Activated CD8-positive, alpha-beta T cell treated with anti-CD3 and anti-CD28 coated beads for 36 hours (primary cell): ENCODE measurements around the gene DCAKD. TPM values are rescaled to one million over a fixed set of nuclear protein-coding genes. Genes with fewer than 3 reads are reported as not detected.

Source experiments
- ATAC-seq: fragments of 200-7000 bp; cut with Tn5 transposase; one replicate; pipeline ENCODE4 v1.10.0; 2021; ENCODE audit warnings: mild to moderate bottlenecking, moderate library complexity
- CTCF ChIA-PET: fragments of 350-600 bp; sonication (Branson Sonifier 250); formaldehyde crosslinking; loops from one replicate; lab custom pipeline; 2021; ENCODE audit warnings: antibody characterized with exemption; lab: Charles Lee
- POLR2A ChIA-PET: fragments of 350-600 bp; sonication (Branson Sonifier 250); formaldehyde crosslinking; loops from one replicate; lab custom pipeline; 2021; ENCODE audit warnings: antibody characterized with exemption; lab: Charles Lee
- DNase-seq: peaks from one replicate; pipeline ENCODE4 v3.0.0-alpha.2; 2020
- H3K27ac Mint-ChIP-seq: one replicate; pipeline ENCODE4 v1.8.0; 2021; ENCODE audit warnings: mild to moderate bottlenecking, mixed read lengths
- H3K27me3 Mint-ChIP-seq: one replicate; pipeline ENCODE4 v1.8.0; 2021; ENCODE audit warnings: mixed read lengths
- H3K36me3 Mint-ChIP-seq: one replicate; pipeline ENCODE4 v1.8.0; 2021; ENCODE audit warnings: low read depth, mixed read lengths
- H3K4me1 Mint-ChIP-seq: one replicate; pipeline ENCODE4 v1.8.0; 2021; ENCODE audit warnings: low read depth, mixed read lengths
- H3K4me3 Mint-ChIP-seq: one replicate; pipeline ENCODE4 v1.8.0; 2021; ENCODE audit warnings: mild to moderate bottlenecking, moderate library complexity, mixed read lengths
- H3K9me3 Mint-ChIP-seq: one replicate; pipeline ENCODE4 v1.8.0; 2021; ENCODE audit warnings: mixed read lengths
- CTCF ChIP-seq: fragments of 200-600 bp; IDR thresholded peaks from one replicate; pipeline ENCODE4 v1.8.0; 2022; ENCODE audit warnings: antibody characterized with exemption, mild to moderate bottlenecking
- intact Hi-C: fragments of 100-400 bp; cut with micrococcal nuclease; formaldehyde crosslinking; loops from one replicate; pipeline ENCODE4 v1.10.0; 2022
- total RNA-seq, 2 experiments: library from RNA; stranded (reverse); gene quantifications; one replicate each; pipeline ENCODE4 v1.2.3, GENCODE V29; 2021

The DCAKD gene
- total RNA-seq, 2 experiments from 2014 or later = 34.3 to 35.8 TPM

GRCh38 chr17:45090711-45091110 is 39.3 kb upstream of the DCAKD start:
- H3K27ac Mint-ChIP-seq = peak overlapping the region; percentile 42

GRCh38 chr17:45088741-45089140 is 37.3 kb upstream of the DCAKD start:
- no peaks in the 10 kb centered on the region for H3K27me3 Mint-ChIP-seq
- no peaks in the 10 kb centered on the region for H3K9me3 Mint-ChIP-seq
- intact Hi-C loops = no loop called here
- peaks cover 40% of the 10 kb centered on the region for H3K36me3 Mint-ChIP-seq
- DNase-seq (no peak), ATAC-seq (no peak)
- POLR2A ChIA-PET = no interaction called here
- H3K4me1 Mint-ChIP-seq = peaks cover 2% of the 10 kb centered on the region
- H3K27ac Mint-ChIP-seq = no peak overlapping the region
- no peak for TF ChIP-seq CTCF
- H3K4me3 Mint-ChIP-seq = no peak overlapping the region
- CTCF ChIA-PET = interaction anchor here (0.9 to 6.5 kb wide), 3 partner anchors 10 to 30 kb away, joined by 3 to 31 read pairs (median 3); no protein-coding TSS in a partner anchor

More at GRCh38 chr17:45090711-45091110, 39.3 kb upstream of the DCAKD start:
- no peak for ATAC-seq
- intact Hi-C loops = no loop called here
- TF ChIP-seq CTCF = no peak
- Mint-ChIP-seq H3K27me3 (no peaks in the 10 kb centered on the region), H3K4me1 (peaks cover 2% of the 10 kb centered on the region), H3K36me3 (peaks cover 41% of the 10 kb centered on the region), H3K9me3 (no peaks in the 10 kb centered on the region), H3K4me3 (no peak overlapping the region)
- POLR2A ChIA-PET = interaction anchor here (0.6 to 1.9 kb wide), 3 partner anchors 10 to 60 kb away, joined by 3 to 5 read pairs (median 3); no protein-coding TSS in a partner anchor
- CTCF ChIA-PET = interaction anchor here (1.3 to 6.5 kb wide), 2 partner anchors 8 to 45 kb away, joined by 3 to 31 read pairs; partner anchors contain the start of gene ACBD4
- DNase-seq = no peak

GRCh38 chr17:45087978-45088377 is 36.5 kb upstream of the DCAKD start:
- Mint-ChIP-seq H3K27me3 (no peaks in the 10 kb centered on the region), H3K27ac (no peak overlapping the region), H3K4me3 (no peak overlapping the region), H3K36me3 (peaks cover 38% of the 10 kb centered on the region), H3K4me1 (peaks cover 2% of the 10 kb centered on the region), H3K9me3 (no peaks in the 10 kb centered on the region)
- CTCF ChIA-PET = interaction anchor here (1.4 to 6.5 kb wide), 4 partner anchors 8 to 66 kb away, joined by 3 to 31 read pairs (median 7); partner anchors contain the start of gene ACBD4
- DNase-seq = no peak
- TF ChIP-seq CTCF = no peak
- POLR2A ChIA-PET = no interaction called here
- intact Hi-C loops = no loop called here
- no peak for ATAC-seq

- ChIA-PET POLR2A (interaction anchor here (0.7 kb wide), 1 partner anchor 160 kb away, joined by 3 read pairs; no protein-coding TSS in a partner anchor), CTCF (interaction anchor here (1.4 to 6.5 kb wide), 4 partner anchors 8 to 66 kb away, joined by 3 to 31 read pairs (median 7); partner anchors contain the start of gene ACBD4)
- no peak for DNase-seq
- TF ChIP-seq CTCF = no peak
- Mint-ChIP-seq H3K36me3 (peaks cover 38% of the 10 kb centered on the region), H3K27ac (no peak overlapping the region), H3K4me1 (peaks cover 2% of the 10 kb centered on the region), H3K27me3 (no peaks in the 10 kb centered on the region), H3K4me3 (no peak overlapping the region), H3K9me3 (no peaks in the 10 kb centered on the region)
- no peak for ATAC-seq
- intact Hi-C loops = no loop called here
These were observed 36.1 kb upstream of the DCAKD start for GRCh38 chr17:45087504-45087975.

GRCh38 chr17:45086865-45087503 is 35.6 kb upstream of the DCAKD start:
- Mint-ChIP-seq H3K27me3 (no peaks in the 10 kb centered on the region), H3K27ac (no peak overlapping the region), H3K9me3 (no peaks in the 10 kb centered on the region), H3K4me3 (no peak overlapping the region), H3K4me1 (peaks cover 2% of the 10 kb centered on the region), H3K36me3 (peaks cover 35% of the 10 kb centered on the region)
- ATAC-seq (no peak), DNase-seq (no peak)
- TF ChIP-seq CTCF = no peak
- CTCF ChIA-PET = interaction anchor here (1.4 to 6.5 kb wide), 4 partner anchors 9 to 65 kb away, joined by 3 to 31 read pairs (median 7); partner anchors contain the start of gene ACBD4
- intact Hi-C loops = no loop called here
- POLR2A ChIA-PET = interaction anchor here (0.7 kb wide), 1 partner anchor 159 kb away, joined by 3 read pairs; no protein-coding TSS in a partner anchor
